ENCODE results near the gene MDM2.

- TF ChIP-seq CSDC2 (CRISPR knock-in tag; IDR thresholded peaks at IDR 0.05) (no peak), PATZ1 (CRISPR knock-in tag; IDR thresholded peaks at IDR 0.05; ENCODE audit: borderline replicate concordance) (no peak), CREB5 (CRISPR knock-in tag; IDR thresholded peaks at IDR 0.05; ENCODE audit: low read depth) (no peak), ARNTL (CRISPR knock-in tag; IDR thresholded peaks at IDR 0.05; ENCODE audit: borderline replicate concordance, low read depth) (no peak), TOX (CRISPR knock-in tag; IDR thresholded peaks at IDR 0.05; ENCODE audit: borderline replicate concordance) (no peak), RARB (CRISPR knock-in tag; IDR thresholded peaks at IDR 0.05) (no peak), OSR1 (CRISPR knock-in tag; IDR thresholded peaks at IDR 0.05) (no peak), ZFP30 (CRISPR knock-in tag; IDR thresholded peaks at IDR 0.05) (no peak), TCF4 (CRISPR knock-in tag; IDR thresholded peaks at IDR 0.05; ENCODE audit: borderline replicate concordance) (no peak), ZC3H10 (CRISPR knock-in tag; IDR thresholded peaks at IDR 0.05) (no peak), ZFP3 (CRISPR knock-in tag; IDR thresholded peaks at IDR 0.05) (no peak)
These were observed 20.7 kb downstream of the MDM2 start for GRCh38 chr12:68828672-68829068.
